BLaER1 treated with 17β-estradiol and CSF1 and Interleukin-3, amounts not matched to agents 10 nM and 100 nM (cell line): ENCODE data around the gene MIGA2.

Experiments used
- H3K27ac ChIP-seq, 11 experiments: shearing (Covaris generic); formaldehyde crosslinking; 2 replicates each; pipeline ENCODE4 v1.8.1; 2022
- H3K27me3 ChIP-seq, 11 experiments: shearing (Covaris generic); formaldehyde crosslinking; 2 replicates each; pipeline ENCODE4 v1.8.1; 2022
- H3K36me3 ChIP-seq, 11 experiments: shearing (Covaris generic); formaldehyde crosslinking; 2 replicates each; pipeline ENCODE4 v1.8.1; 2022
- H3K4me1 ChIP-seq, 10 experiments: shearing (Covaris generic); formaldehyde crosslinking; 2 replicates each; pipeline ENCODE4 v1.8.1; 2022
- H3K4me2 ChIP-seq, 11 experiments: shearing (Covaris generic); formaldehyde crosslinking; 2 replicates each; pipeline ENCODE4 v1.8.1; 2022
- H3K4me3 ChIP-seq, 10 experiments: shearing (Covaris generic); formaldehyde crosslinking; 2 replicates each; pipeline ENCODE4 v1.8.1; 2022
- H3K9ac ChIP-seq, 11 experiments: shearing (Covaris generic); formaldehyde crosslinking; 2 replicates each; pipeline ENCODE4 v1.8.1; 2022
- H3K9me3 ChIP-seq, 11 experiments: shearing (Covaris generic); formaldehyde crosslinking; replicated peaks in 1 of 11; 2 replicates each; pipeline ENCODE4 v1.8.1; 2022
- H4K20me1 ChIP-seq, 11 experiments: shearing (Covaris generic); formaldehyde crosslinking; 2 replicates each; pipeline ENCODE4 v1.8.1; 2022
- Cebpa-rat ChIP-seq, 11 experiments: shearing (Covaris generic); IDR thresholded peaks; 2 replicates each; pipeline ENCODE4 v1.8.1; 2022

MIGA2 gene

GRCh38 chr9:129101279-129101678 is 64.9 kb downstream of the MIGA2 start:
- Histone ChIP-seq H3K4me3 (no peak overlapping the region), H4K20me1 (peaks cover 0 to 32% (median 0%) of the 10 kb centered on the region in 11 experiments; a peak in 5 of 22 replicates), H3K9me3 (no peaks in the 10 kb centered on the region), H3K27me3 (no peaks in the 10 kb centered on the region), H3K4me1 (peaks cover 0 to 11% (median 7%) of the 10 kb centered on the region in 10 experiments; a peak in 9 of 20 replicates), H3K36me3 (peaks cover 0 to 47% (median 20%) of the 10 kb centered on the region in 11 experiments; a peak in 14 of 22 replicates), H3K9ac (no peak overlapping the region), H3K27ac (no peak overlapping the region), H3K4me2 (no peak overlapping the region)
- no peak for TF ChIP-seq Cebpa-rat (IDR thresholded peaks at IDR 0.05)

- Histone ChIP-seq H3K36me3 (peaks cover 0 to 49% (median 25%) of the 10 kb centered on the region in 11 experiments; a peak in 13 of 22 replicates), H4K20me1 (peaks cover 0 to 34% (median 0%) of the 10 kb centered on the region in 11 experiments; a peak in 5 of 22 replicates), H3K27me3 (no peaks in the 10 kb centered on the region), H3K4me2 (no peak overlapping the region), H3K27ac (no peak overlapping the region), H3K4me3 (no peak overlapping the region), H3K9ac (peak overlapping the region in 1 of 11 experiments; percentile 15; a peak in 1 of 22 replicates), H3K9me3 (no peaks in the 10 kb centered on the region), H3K4me1 (peaks cover 0 to 16% (median 8%) of the 10 kb centered on the region in 10 experiments; a peak in 9 of 20 replicates)
- no peak for TF ChIP-seq Cebpa-rat (IDR thresholded peaks at IDR 0.05)
Measured at GRCh38 chr9:129102095-129102525, 65.7 kb downstream of the MIGA2 start.

- H3K4me1 ChIP-seq, result peaks cover 0 to 16% (median 8%) of the 10 kb centered on the region in 10 experiments; a peak in 10 of 20 replicates
- H3K9ac ChIP-seq, result no peak overlapping the region
- peak overlapping the region in 1 of 11 experiments; percentile 15; a peak in 1 of 22 replicates for H3K4me2 ChIP-seq
- peaks cover 0 to 42% (median 0%) of the 10 kb centered on the region in 11 experiments; a peak in 5 of 22 replicates for H4K20me1 ChIP-seq
- H3K4me3 ChIP-seq, result no peak overlapping the region
- H3K27ac ChIP-seq, result no peak overlapping the region
- no peak for TF ChIP-seq Cebpa-rat (IDR thresholded peaks at IDR 0.05)
- H3K9me3 ChIP-seq, result no peaks in the 10 kb centered on the region
- no peaks in the 10 kb centered on the region for H3K27me3 ChIP-seq
- H3K36me3 ChIP-seq, result peaks cover 0 to 51% (median 30%) of the 10 kb centered on the region in 11 experiments; a peak in 15 of 22 replicates
Measured at GRCh38 chr9:129102791-129103594, 66.6 kb downstream of the MIGA2 start.

- H4K20me1 ChIP-seq, result peaks cover 0 to 48% (median 0%) of the 10 kb centered on the region in 11 experiments; a peak in 7 of 22 replicates
- H3K36me3 ChIP-seq, result peaks cover 0 to 47% (median 24%) of the 10 kb centered on the region in 11 experiments; a peak in 14 of 22 replicates
- H3K4me1 ChIP-seq, result peaks cover 2 to 20% (median 12%) of the 10 kb centered on the region in 10 experiments; a peak in 17 of 20 replicates
- H3K4me3 ChIP-seq, result no peak overlapping the region
- H3K9me3 ChIP-seq, result no peaks in the 10 kb centered on the region
- no peak overlapping the region for H3K4me2 ChIP-seq
- no peak overlapping the region for H3K9ac ChIP-seq
- no peak for TF ChIP-seq Cebpa-rat (IDR thresholded peaks at IDR 0.05)
- no peaks in the 10 kb centered on the region for H3K27me3 ChIP-seq
- H3K27ac ChIP-seq, result no peak overlapping the region
Measured at GRCh38 chr9:129103595-129103965, 67.2 kb downstream of the MIGA2 start.

GRCh38 chr9:129104051-129104450 is 67.6 kb downstream of the MIGA2 start:
- no peak for TF ChIP-seq Cebpa-rat (IDR thresholded peaks at IDR 0.05)
- Histone ChIP-seq H3K9me3 (no peaks in the 10 kb centered on the region), H3K4me1 (peaks cover 7 to 24% (median 16%) of the 10 kb centered on the region in 10 experiments), H3K4me2 (no peak overlapping the region), H3K4me3 (no peak overlapping the region), H3K36me3 (peaks cover 0 to 45% (median 24%) of the 10 kb centered on the region in 11 experiments; a peak in 13 of 22 replicates), H3K27me3 (no peaks in the 10 kb centered on the region), H3K9ac (no peak overlapping the region), H4K20me1 (peaks cover 0 to 52% (median 0%) of the 10 kb centered on the region in 11 experiments; a peak in 8 of 22 replicates), H3K27ac (no peak overlapping the region)

- peaks cover 0 to 43% (median 24%) of the 10 kb centered on the region in 11 experiments; a peak in 13 of 22 replicates for H3K36me3 ChIP-seq
Measured at GRCh38 chr9:129105857-129106694, 69.7 kb downstream of the MIGA2 start.

GRCh38 chr9:129107651-129108050 is 71.2 kb downstream of the MIGA2 start:
- Histone ChIP-seq H3K9ac (0 out of 22 replicates have a peak overlapping the region, but pooled peaks of 1 of the 11 experiments have one; percentile 4), H3K4me3 (no peak overlapping the region), H3K36me3 (peaks cover 0 to 30% (median 18%) of the 10 kb centered on the region in 11 experiments; a peak in 13 of 22 replicates), H3K4me1 (peaks cover 20 to 36% (median 28%) of the 10 kb centered on the region in 10 experiments), H4K20me1 (peaks cover 0 to 51% (median 0%) of the 10 kb centered on the region in 11 experiments; a peak in 8 of 22 replicates), H3K27ac (no peak overlapping the region), H3K9me3 (no peaks in the 10 kb centered on the region), H3K4me2 (no peak overlapping the region), H3K27me3 (no peaks in the 10 kb centered on the region)
- TF ChIP-seq Cebpa-rat (IDR thresholded peaks at IDR 0.05), result no peak

More at GRCh38 chr9:129105857-129106694, 69.7 kb downstream of the MIGA2 start:
- Histone ChIP-seq H3K9me3 (no peaks in the 10 kb centered on the region), H3K27me3 (no peaks in the 10 kb centered on the region), H3K4me2 (no peak overlapping the region), H3K4me1 (peaks cover 13 to 30% (median 21%) of the 10 kb centered on the region in 10 experiments), H3K4me3 (no peak overlapping the region), H4K20me1 (peaks cover 0 to 56% (median 0%) of the 10 kb centered on the region in 11 experiments; a peak in 8 of 22 replicates), H3K27ac (no peak overlapping the region), H3K9ac (no peak overlapping the region)
- TF ChIP-seq Cebpa-rat (IDR thresholded peaks at IDR 0.05), result no peak

GRCh38 chr9:129108083-129108804 is 71.8 kb downstream of the MIGA2 start:
- Histone ChIP-seq H3K27ac (no peak overlapping the region), H3K9me3 (no peaks in the 10 kb centered on the region), H3K27me3 (no peaks in the 10 kb centered on the region), H3K4me3 (no peak overlapping the region), H3K36me3 (peaks cover 0 to 30% (median 18%) of the 10 kb centered on the region in 11 experiments; a peak in 13 of 22 replicates), H3K9ac (peak overlapping the region in 7 of 11 experiments; percentile 6 to 96 (median 54); a peak in 4 of 22 replicates), H3K4me1 (peaks cover 26 to 40% (median 34%) of the 10 kb centered on the region in 10 experiments), H4K20me1 (peaks cover 0 to 48% (median under 1%) of the 10 kb centered on the region in 11 experiments; a peak in 10 of 22 replicates), H3K4me2 (peak overlapping the region; percentile 93 to 100 (median 96); a peak in 17 of 22 replicates)
- TF ChIP-seq Cebpa-rat (IDR thresholded peaks at IDR 0.05), result no peak
